HG03108 (cell line): ENCODE results near the gene SRGN.

Source experiments
- ATAC-seq: cut with Tn5 transposase; IDR thresholded peaks from one replicate; pipeline ENCODE4 v1.9.1; 2021; ENCODE audit warnings: moderate library complexity; ENCODE audit not compliant: unreplicated experiment

SRGN gene

DNA sequence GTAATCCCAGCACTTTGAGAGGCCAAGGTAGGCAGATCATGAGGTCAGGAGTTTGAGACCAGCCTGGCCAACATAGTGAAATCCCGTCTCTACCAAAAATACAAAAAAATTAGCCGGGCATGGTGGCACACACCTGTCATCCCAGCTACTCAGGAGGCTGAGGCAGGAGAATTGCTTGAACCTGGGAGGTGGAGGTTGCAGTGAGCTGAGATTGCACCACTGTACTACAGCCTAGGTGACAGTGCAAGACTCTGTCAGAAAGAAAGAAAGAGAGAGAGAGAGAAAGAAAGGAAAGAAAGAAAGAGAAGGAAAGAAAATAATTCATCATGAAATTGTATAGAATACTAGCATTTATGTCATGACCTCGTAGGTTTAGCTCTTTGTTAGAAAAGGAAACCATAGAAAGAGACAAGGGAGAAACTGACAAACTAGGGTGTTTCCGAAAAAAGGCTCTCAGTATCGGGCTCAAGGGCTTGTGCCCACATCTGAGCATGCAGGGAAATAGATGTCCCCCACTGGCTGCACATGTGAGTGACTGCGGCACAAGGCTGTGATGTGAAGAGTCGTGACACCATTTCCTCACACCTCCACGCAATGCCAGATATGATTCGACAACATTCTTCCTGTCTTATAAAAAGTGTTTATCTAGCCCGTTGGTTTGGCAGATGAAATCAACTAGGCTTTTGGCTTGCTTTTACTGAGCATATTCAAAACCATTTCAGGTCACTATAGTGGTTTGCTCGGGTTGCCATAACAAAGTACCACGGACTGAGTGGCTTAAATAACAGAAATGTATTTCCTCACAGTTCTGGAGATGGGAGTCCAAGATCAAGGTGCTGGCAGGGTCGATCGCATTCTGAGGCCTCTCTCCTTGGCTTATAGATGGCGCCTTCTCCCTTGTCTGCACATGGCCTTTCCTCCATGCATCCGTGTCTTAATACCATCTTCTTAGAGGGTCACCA is 2.0 kb downstream of the SRGN start:
- peak; percentile 31 for ATAC-seq

DNA sequence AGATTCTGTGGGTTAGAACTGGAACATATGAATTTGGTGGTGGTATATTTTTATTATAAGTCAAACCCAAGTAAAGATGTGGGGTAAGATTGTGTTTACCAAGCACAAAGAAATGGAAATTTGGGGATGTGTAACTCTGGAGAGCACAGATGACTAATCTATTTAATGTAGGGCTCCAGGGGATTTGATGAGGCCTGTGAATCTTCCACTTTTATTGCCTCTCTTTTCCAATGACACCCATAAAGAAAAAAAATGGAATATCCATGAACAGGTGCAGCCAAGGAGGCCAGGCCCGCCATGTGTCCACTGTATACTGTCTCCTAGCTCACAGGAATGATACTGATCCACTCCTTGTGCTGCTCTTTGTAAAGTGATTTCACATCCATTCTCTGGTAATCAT is 2.8 kb downstream of the SRGN start:
- no peak for ATAC-seq

DNA sequence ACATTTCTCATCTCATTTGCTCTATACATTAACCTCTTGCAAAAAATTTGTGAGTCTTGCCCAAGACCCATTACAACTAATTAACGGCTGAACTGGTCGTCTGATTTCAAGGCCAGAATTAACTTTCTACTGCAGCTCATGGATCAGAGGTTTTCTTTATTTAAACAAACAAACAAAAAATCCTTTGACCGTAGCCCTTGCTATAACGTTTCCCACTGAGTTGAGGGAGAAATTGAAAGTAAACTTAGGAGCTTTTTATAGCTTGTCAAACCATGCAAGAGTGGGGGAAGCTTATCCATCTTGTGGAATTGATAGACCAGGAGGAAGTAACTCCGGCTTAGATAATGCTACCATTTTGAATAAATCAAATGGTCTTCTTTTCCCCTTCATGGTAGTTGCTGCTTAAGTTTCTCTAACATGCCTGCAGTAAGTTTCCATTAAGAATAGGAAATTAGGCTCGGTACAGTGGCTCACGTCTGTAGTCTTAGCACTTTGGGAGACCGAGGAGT is 3.3 kb downstream of the SRGN start:
- no peak for ATAC-seq

DNA sequence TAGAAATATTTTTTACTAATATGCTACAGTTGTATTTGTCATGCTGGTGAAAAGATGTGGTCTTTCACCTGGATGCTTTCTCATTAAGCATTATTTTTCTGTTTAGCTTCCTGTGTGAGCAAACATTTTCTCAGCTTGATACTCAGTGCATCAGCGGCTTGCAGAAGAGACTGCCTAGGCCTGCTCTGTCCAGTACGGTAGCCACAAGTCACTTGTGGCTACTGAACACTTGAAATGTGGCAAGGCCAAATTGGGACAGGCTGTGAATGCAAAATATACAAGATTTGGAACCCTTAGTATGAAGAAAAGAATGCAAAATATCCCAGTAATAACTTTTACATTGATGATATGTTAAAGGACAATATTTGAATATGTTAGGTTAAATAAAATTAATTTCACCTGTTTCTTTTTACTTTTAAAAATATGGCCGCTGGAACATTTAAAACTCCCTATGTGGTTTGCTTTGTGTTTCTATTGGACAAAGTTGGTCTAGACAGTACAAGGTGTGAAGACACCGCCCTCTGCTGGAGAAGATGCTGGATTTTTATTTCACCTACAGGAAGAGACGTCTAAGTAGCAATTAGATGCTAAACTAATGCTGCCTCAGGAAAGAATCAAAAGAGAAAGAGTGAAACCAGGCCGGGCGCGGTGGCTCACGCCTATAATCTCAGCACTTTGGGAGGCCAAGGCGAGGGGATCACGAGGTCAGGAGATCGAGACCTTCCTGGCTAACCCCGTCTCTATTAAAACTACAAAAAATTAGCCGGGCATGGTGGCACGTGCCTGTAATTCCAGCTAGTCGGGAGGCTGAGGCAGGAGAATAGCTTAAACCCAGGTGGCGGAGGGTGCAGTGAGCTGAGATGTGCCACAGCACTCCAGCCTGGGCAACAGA is 5.3 kb downstream of the SRGN start:
- ATAC-seq = no peak

DNA sequence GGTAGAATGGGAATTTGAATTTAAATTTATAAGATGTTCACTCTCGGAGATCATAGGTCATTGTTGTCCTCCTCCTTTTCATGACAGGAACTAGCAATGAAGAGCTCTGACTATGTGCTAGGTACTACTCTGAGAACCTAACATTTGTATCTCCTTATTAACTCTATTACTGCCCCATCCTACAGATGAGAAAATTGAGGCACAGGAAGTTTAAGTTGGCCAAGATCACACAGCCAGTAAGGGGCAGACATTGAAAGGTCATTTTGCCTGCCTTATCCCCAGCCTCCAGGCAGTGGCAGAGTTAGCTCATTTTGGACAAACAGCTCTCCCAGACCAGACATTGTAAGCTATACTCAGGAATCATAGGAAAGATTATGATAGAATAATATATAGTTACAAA is 6.0 kb downstream of the SRGN start:
- ATAC-seq = no peak

DNA sequence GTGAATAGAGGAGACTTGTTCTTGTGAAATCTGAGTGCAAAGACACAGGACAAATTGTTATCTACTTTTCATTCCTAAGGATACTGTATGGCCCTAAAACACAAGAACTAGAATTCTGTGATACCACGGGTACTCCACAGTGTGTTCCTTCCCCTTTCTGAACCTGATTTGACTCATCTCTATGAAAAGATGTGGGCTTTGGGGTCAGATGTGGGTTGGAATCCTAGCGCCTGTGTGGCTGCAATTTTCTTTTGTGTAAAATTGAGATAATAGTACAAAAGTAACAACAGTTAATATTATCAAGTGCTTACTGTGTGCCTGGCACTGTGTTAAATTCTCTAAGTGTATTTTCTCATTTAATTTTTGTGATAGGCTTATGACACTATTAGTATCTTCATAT is 8.1 kb downstream of the SRGN start:
- no peak for ATAC-seq

DNA sequence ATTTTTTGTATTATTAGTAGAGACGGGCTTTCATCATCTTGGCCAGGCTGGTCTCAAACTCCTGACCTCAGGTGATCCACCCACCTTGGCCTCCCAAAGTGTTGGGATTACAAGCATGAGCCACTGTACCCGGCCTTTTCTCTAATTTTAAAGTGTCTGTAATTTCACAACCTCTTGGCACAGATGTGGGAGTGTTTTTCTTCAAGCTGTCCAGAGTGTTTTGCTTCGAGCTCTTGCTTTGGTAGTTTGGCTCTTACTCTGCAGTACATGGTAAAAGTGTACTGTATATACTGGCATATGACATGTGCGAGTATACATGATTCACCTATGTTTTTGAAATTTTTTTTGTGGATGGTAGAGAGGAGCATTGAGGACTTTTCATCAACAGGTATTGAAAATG is 9.8 kb downstream of the SRGN start:
- ATAC-seq = no peak

DNA sequence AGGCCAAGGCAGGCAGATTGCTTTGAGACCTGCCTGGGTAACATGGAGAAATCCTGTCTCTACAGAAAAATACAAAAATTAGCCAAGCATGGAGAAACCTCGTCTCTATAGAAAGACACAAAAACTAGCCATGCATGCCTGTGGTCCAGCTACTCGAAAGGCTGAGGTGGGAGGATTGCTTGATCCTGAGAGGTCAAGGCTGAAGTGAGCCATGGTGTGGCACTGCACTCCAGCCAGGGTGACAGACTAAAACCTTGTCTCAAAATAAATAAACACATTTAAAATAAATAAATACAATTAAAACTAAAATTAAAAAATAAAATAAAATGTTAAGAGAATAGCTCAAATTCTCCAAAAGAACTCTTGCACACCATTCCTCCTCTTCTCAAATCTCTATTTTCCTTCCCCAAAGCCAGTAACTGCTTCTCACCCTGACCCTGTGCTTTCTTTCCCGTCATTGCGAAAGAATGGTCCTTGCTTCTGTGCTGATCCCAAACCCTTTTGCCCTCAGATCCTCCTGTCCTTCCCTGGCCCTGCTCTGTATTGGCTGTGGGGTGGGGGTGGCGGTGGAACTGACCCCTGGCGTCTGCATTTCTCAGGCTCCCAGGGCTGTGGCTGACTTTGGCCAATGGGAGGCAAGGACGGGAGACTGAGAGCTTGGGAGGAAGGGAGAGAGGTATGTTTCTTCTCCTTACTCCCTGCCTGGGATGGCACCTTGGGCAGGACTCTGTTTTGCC is 12.4 kb downstream of the SRGN start:
- no peak for ATAC-seq

DNA sequence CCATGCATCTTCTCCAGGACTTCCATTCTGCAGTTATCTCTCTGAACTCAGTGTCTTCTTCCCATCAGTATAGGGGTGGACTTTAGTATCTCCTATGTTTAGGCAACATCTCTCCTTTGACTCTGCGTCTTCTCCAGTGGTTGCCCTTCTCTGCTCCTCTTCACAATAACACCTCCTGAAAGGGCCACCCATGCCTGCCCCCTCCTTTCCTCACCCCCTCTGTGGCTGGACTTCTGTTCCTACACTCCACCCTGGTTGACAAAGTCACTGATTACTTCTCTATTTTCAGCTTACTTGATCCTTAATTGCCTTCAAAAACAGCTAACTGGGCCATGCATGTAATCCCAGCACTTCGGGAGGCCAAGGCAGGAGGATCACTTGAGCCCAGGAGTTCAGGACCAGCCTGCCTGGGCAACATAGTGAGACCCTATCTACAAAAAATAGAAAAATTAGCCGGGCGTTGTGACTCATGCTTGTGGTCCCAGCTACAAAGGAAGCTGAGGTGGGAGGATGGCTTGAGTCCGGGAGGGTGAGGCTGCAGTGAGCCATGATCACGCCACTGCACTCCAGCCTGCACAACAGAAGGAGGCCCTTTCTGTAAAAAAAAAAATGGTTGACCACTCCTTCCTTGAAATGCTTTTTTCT is 13.7 kb downstream of the SRGN start:
- no peak for ATAC-seq

DNA sequence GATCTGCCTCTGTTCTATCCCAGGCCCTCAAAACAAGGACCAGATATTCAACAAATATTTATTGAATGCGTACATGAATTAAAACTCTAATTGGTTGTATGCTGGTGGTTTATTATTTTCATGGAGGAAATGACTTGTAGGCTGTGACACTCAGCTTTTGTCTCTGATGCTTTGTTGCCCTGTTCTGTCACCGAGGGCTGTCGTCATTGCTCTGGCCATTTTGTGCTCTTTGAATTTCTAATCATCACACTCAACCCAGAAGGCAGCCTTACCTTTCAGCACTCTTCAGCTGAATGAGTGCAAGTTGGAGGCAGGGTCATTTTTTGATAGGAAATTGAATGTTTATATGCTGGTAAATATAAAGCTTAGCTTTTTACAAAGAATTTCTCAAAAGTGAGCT is 14.5 kb downstream of the SRGN start:
- no peak for ATAC-seq

DNA sequence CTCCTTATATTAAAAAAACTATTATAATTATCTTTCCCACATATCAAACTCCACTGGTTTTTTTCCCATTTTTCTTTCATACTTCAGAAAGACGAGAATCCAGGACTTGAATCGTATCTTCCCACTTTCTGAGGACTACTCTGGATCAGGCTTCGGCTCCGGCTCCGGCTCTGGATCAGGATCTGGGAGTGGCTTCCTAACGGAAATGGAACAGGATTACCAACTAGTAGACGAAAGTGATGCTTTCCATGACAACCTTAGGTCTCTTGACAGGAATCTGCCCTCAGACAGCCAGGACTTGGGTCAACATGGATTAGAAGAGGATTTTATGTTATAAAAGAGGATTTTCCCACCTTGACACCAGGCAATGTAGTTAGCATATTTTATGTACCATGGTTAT is 15.9 kb downstream of the SRGN start:
- ATAC-seq = no peak

DNA sequence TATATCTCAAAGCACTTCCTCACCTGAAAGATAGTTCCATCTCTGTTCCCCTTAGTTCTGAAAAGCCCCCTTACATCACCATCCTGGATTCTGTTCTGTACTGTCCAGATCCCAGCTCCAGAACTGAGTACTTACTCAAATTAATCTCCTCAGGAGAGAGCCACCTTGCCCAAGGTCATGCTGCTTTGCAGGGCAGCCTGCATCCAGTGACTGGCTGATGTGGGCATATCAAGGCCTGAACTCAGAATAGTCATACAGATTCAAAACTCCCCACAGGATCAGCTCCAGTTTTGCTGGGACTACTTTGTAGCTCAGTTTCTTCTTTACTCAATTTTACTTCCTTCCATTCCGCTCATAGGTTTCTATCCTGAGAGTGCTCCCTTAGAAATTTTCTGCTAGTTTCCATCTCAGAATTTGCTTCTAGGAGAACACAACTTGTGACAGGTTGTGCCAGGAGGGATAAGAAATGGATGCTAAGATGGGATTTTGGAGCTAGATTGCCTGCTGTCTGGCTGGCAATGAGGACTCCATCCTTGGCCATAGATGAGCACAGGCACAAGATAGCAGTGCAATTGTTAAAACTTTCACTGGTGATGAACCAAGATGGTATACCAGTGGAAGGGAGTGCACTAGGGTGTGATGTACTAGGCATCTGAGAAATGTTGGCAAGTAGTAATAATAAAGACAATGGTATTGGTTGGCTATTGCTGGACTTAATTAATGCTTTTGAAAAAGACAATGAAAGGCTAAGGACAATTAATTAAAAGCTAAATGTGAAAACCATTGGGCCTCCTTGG is 17.3 kb downstream of the SRGN start:
- ATAC-seq = no peak

DNA sequence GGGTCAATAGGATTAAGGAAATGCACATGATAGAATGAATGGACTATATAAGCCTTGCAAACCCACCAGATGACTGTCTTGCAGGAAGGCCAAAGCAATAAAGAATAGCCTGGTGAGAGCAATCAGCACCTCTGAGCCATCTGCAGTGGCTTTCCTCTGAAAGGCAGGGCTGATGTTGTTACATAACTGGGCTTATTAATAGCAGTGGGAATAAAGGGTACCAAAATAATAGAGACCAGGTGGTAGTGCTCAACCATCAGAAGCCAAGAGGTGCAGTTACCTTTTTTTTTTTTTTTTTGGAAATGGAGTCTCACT is 19.2 kb downstream of the SRGN start:
- no peak for ATAC-seq

DNA sequence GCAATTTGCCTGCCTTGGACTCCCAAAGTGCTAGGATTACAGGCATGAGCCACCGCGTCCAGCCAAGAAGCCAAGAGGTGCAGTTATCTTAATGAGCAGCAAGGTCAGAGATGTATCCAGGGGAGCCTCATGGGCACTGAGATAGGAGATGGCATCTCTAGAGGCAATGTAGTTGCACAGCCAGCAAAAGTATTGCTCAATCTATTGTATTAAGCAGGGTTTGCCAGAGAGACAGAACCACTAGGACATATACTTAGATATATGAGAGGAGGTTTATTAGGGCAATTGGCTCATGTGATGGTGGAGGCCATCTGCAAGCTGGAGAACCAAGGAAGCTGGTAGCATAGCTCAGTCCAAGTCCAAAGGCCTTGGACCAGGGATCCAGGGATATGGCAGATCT is 19.8 kb downstream of the SRGN start:
- ATAC-seq = no peak

DNA sequence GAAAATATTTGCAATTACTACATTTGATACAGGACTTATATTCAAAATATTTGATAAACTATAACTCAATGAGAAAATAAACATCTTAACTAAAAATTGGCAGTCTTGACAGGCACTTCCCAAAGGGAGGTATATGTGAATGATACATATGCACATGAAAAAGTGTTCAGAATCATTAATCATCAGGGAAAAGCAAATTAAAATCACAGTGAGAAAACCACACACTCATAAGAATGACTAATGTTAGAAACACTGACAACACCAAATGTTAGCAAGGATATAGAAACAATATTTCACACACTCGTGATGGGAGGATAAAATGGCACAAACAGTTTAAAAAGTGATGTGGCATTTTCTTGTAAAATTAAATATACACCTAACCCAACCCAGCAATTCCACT is 32.0 kb downstream of the SRGN start:
- ATAC-seq = no peak

DNA sequence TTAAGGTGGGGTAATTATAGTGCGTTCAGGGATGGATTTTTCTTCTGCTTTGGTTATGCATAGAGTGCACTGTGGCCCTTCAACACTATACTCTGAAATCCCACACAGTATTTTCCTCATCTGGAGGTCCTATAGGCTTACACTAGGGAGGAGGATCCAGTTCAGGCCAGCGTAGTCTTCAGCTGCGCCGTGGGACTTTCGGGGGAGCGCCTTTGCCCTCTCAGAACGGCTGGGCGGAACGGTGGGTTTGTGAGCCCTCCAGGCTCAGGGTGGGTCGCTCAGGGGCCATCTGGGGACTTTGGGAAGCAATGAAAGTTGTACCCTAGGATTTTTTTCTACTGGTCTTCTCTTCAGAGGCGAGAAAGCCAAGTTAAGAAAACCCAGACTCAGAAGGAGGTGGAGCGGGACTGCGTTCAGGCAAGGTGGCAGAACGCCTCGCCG is 35.4 kb downstream of the SRGN start:
- peak; percentile 16 for ATAC-seq

DNA sequence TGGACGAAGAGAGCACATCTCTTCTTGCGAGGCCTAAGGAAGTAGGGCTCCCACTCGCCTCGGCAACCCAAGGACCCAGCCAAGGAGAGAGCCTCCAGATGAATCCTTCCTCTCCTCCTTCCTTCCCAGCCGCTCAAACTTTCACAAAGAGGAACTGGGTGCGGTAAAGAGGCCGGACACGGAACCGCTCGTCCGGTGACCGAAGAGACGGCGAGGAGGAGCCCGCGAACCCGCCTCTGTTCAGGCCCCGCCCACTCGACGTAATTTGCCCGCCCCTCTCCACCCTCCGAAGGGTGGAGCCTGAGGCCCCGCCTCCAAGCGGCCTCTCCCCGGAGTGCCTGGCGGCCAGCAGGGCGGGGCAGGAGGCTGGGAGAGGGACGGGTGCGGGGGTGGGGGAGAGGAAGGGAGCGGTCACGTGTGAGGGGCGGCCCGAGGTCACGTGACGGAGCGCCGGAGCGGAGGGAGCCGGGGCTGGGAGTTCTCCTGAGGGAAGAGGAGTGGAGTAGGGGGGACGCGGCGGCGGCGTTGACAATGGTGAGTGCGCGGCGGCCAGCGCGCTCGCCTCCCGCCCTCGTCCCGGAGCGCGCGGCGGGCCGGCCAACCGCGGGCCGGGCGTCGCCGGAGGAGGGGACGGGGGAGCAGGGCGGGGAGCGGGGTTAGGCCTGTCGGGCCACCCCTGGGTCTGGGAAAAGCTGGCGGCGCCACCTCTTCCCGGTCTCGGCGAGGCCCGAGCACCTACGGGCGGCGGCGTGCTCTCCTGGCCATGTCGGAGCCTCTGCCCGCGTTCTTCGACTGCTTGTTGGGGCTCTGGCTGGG is 36.1 kb downstream of the SRGN start, which contains the start of gene VPS26A:
Gene VPS26A (plus strand): TSS at position 432 of the 816 bp plus-strand sequence. CDS start 100 bp downstream, at position 532.
- ATAC-seq = peak; percentile 82

DNA sequence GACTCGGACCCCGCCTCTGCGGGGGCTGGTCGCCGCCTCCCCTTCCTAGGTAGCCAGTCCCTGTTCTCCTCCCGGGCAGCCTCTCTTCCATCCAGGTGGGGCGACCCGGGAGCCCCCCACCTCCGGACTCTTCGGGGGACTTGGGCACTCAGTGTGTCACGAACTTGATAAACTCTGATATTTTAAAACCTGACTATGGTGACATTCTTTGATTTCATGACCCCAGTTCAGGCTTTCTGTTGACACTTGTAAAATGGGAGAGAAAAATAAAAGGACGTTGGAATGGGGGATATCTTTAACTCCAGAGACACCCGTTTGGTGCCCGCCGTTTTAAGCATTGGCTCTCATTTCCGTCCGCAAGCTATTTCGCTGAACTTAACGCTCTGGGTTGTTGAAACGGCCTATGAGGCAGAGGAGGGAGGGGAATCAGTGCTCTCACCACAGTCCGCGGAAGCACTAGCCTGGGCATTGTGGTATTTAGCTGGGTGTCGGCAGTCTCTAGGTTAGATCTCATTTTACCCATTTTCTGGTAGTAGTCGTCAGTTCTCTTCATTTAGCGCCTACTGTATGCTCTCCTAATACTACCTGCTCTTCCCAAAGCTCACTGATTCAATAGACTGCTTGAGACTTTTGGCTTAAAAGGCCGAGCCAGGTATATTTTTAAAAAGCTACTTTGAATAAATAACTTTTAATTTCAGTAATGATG is 36.8 kb downstream of the SRGN start:
- peak; percentile 27 for ATAC-seq
